Measurements from ENCODE around the gene C10orf71. TPM values are rescaled to one million over a fixed set of nuclear protein-coding genes. Genes with fewer than 3 reads are reported as not detected.

The C10orf71 gene
- total RNA-seq, 2 donors from 2014 or later, result 0.14 TPM; not detected in 1

DNA sequence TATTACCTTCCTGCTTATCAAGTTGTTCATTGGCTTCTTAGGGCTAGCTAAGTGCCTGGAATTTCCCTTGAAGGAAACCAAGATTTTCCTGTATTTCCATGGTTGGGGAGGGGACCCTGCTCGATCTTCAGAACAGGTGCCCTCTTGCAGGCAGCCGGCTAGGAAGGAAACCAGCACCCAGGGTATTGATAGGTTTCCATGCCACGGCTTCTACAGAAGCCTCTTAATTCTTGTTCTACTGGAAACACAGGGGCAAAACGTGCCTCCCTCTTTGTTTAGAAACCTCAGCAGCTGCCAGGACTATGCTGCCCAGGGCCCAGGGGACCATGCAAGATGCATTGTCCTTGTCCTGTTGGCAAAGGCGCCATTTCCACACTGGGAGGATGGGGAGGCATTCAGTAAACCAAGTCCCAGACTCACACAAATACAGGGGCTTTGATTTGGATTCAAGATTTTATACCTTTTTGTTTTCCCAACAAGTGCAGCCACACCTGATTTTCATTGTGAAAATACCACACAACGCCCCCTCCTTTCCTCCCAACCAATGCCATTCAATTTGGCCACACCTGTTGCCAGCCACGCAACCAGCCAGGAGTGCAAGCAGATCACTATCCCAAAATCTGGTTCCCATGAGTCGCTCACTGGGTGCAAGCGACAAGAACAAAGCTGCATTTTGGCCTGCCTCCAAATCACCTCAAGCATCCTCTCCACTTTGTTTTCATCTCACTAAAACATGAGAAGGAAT lies 29.6 kb downstream of the C10orf71 start:
- no peak for ATAC-seq (ENCODE audit: insufficient number of reproducible peaks, low FRiP score, low read depth)
- Histone ChIP-seq H3K36me3 (no peaks in the 10 kb centered on the region), H3K4me3 (no peak overlapping the region), H3K4me1 (ENCODE audit: control insufficient read depth in 1 of 2, low read depth in 2 of 2) (no peaks in the 10 kb centered on the region), H3K9me3 (no peaks in the 10 kb centered on the region), H3K27ac (no peak overlapping the region), H3K27me3 (replicated peaks; ENCODE audit: insufficient read depth) (no peaks in the 10 kb centered on the region)
- TF ChIP-seq, protein P1, sequence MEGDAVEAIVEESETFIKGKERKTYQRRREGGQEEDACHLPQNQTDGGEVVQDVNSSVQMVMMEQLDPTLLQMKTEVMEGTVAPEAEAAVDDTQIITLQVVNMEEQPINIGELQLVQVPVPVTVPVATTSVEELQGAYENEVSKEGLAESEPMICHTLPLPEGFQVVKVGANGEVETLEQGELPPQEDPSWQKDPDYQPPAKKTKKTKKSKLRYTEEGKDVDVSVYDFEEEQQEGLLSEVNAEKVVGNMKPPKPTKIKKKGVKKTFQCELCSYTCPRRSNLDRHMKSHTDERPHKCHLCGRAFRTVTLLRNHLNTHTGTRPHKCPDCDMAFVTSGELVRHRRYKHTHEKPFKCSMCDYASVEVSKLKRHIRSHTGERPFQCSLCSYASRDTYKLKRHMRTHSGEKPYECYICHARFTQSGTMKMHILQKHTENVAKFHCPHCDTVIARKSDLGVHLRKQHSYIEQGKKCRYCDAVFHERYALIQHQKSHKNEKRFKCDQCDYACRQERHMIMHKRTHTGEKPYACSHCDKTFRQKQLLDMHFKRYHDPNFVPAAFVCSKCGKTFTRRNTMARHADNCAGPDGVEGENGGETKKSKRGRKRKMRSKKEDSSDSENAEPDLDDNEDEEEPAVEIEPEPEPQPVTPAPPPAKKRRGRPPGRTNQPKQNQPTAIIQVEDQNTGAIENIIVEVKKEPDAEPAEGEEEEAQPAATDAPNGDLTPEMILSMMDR (IDR thresholded peaks at IDR 0.05), result no peak
- DNase-seq (ENCODE audit: low spot score), result no peak

DNA sequence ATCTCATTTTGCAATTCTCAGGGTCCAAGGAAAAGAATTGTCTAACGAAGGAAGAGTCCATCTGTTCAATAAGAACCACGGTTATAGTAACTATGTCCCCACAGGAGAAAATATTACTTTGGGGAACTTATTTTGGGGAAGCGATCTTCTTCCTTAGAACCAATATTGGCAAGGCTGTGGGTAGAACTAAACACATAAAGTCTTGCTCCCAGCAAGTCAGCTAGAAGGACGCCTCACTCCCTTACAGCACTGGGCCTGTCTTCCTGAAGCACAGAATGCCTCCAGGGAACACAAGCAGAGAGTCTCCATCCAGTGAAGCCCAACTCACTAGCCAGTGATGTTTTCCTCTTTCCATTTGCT lies 30.2 kb downstream of the C10orf71 start:
- no peaks in the 10 kb centered on the region for H3K36me3 ChIP-seq
- TF ChIP-seq, protein P1 (IDR thresholded peaks at IDR 0.05), result no peak
- no peak for ATAC-seq (ENCODE audit: insufficient number of reproducible peaks, low FRiP score, low read depth)
- H3K27me3 ChIP-seq (replicated peaks; ENCODE audit: insufficient read depth), result no peaks in the 10 kb centered on the region
- DNase-seq (ENCODE audit: low spot score), result no peak
- no peaks in the 10 kb centered on the region for H3K9me3 ChIP-seq
- no peak overlapping the region for H3K27ac ChIP-seq
- no peaks in the 10 kb centered on the region for H3K4me1 ChIP-seq (ENCODE audit: control insufficient read depth in 1 of 2, low read depth in 2 of 2)
- no peak overlapping the region for H3K4me3 ChIP-seq

DNA sequence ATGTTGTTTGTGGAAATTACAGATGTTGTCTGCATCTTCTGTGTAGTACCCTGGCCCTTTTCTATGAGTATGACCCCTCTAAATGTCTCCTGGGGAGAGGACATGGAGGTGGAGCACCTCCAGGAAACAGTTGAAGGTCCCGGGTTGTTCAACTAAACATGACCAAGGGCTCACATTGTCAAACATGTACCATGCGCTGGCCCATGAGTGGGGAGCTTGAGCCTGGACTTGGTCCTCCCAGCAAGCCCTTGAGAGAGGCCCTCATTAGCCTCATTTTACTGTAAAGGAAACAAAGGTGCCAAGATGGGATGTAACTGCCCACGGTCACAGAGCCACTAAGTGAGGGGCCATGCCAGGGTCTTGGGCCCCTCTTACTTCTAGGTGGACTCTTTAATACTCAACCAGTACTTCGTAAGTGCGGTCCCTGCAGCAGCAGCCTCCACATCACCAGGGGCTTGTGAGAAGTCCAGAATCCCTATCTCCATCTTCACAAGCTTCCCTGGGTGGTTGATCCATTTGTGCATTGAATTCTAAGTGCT lies 31.2 kb downstream of the C10orf71 start:
- DNase-seq (ENCODE audit: low spot score), result no peak
- TF ChIP-seq, protein P1 (IDR thresholded peaks at IDR 0.05), result no peak
- Histone ChIP-seq H3K36me3 (no peaks in the 10 kb centered on the region), H3K27ac (no peak overlapping the region), H3K9me3 (no peaks in the 10 kb centered on the region), H3K27me3 (replicated peaks; ENCODE audit: insufficient read depth) (no peaks in the 10 kb centered on the region), H3K4me3 (no peak overlapping the region), H3K4me1 (ENCODE audit: control insufficient read depth in 1 of 2, low read depth in 2 of 2) (no peaks in the 10 kb centered on the region)
- no peak for ATAC-seq (ENCODE audit: insufficient number of reproducible peaks, low FRiP score, low read depth)

DNA sequence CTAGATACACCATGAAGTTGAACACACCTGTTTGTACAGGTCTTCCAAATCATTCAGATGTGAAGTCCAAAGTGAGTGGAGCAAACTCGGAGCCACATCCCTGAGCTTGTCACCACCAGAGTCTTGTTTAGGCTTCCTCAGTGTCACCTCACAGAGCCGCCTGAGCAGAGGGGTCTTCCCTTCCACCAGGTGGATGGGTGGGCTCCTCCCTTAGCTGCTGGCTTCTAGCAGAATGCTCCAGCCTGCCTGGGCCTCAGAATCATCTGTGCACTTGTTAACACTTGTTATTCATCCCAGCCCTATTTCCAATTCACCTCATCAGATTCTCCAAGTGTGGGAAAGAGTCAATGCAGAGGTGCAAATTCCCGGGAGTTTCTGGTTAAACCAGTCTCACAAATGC lies 32.5 kb downstream of the C10orf71 start:
- TF ChIP-seq, protein P1 (IDR thresholded peaks at IDR 0.05), result no peak
- H3K36me3 ChIP-seq, result no peaks in the 10 kb centered on the region
- H3K9me3 ChIP-seq, result no peaks in the 10 kb centered on the region
- DNase-seq (ENCODE audit: low spot score) (no peak), ATAC-seq (ENCODE audit: insufficient number of reproducible peaks, low FRiP score, low read depth) (no peak)
- H3K4me3 ChIP-seq, result no peak overlapping the region
- H3K27ac ChIP-seq, result no peak overlapping the region
- no peaks in the 10 kb centered on the region for H3K4me1 ChIP-seq (ENCODE audit: control insufficient read depth in 1 of 2, low read depth in 2 of 2)
- H3K27me3 ChIP-seq (replicated peaks; ENCODE audit: insufficient read depth), result no peaks in the 10 kb centered on the region

DNA sequence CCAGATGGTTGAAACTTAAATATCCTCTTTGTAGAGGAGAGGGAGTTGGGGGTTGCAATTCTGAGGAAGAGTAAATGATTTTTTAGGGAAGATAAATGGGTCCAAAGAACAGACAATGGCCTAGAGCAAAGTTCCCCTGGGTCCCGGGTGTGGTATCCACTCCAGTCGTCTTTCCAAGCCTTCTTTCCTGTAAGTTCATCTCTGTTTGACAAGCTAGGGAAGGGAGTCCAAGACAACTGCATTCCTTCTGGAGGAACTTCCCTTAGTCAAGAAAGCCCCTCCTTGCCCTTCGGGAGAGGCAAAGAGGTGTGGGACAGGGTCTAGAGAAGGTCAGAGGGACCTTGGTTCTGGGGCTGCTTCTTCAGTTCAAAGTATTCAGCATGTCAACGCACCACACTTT lies 33.4 kb downstream of the C10orf71 start:
- DNase-seq (ENCODE audit: low spot score), result no peak
- no peak for ATAC-seq (ENCODE audit: insufficient number of reproducible peaks, low FRiP score, low read depth)
- H3K4me3 ChIP-seq, result no peak overlapping the region
- TF ChIP-seq, protein P1 (IDR thresholded peaks at IDR 0.05), result no peak
- no peaks in the 10 kb centered on the region for H3K4me1 ChIP-seq (ENCODE audit: control insufficient read depth in 1 of 2, low read depth in 2 of 2)
- H3K27me3 ChIP-seq (replicated peaks; ENCODE audit: insufficient read depth), result no peaks in the 10 kb centered on the region
- H3K27ac ChIP-seq, result no peak overlapping the region
- no peaks in the 10 kb centered on the region for H3K9me3 ChIP-seq
- H3K36me3 ChIP-seq, result no peaks in the 10 kb centered on the region

Data from thoracic aorta (tissue), 2 donors.